GM12801 (cell line): ENCODE measurements around the gene ATP13A4.

ENCODE experiments used
- CTCF ChIP-seq: IDR thresholded peaks from one replicate; pipeline ENCODE4 v1.5.1; 2011; ENCODE audit warnings: control low read depth; ENCODE audit not compliant: insufficient read length; ENCODE audit errors: extremely low read depth

Gene ATP13A4

GRCh38 chr3:193590088-193590856 lies 35.6 kb upstream of the ATP13A4 start:
- no peak for TF ChIP-seq CTCF

GRCh38 chr3:193589616-193590015 lies 34.9 kb upstream of the ATP13A4 start:
- TF ChIP-seq CTCF: no peak

- TF ChIP-seq CTCF: no peak
Observed at GRCh38 chr3:193589129-193589528, 34.4 kb upstream of the ATP13A4 start.

- no peak for TF ChIP-seq CTCF
Observed at GRCh38 chr3:193586526-193586925, 31.8 kb upstream of the ATP13A4 start.

GRCh38 chr3:193585530-193585929 lies 30.8 kb upstream of the ATP13A4 start:
- TF ChIP-seq CTCF: no peak

GRCh38 chr3:193574488-193575070 lies 19.9 kb upstream of the ATP13A4 start:
- TF ChIP-seq CTCF: no peak

GRCh38 chr3:193573403-193574191 lies 18.9 kb upstream of the ATP13A4 start:
- no peak for TF ChIP-seq CTCF
